ENCODE measurements around the gene XCL2. TPM values are rescaled to one million over a fixed set of nuclear protein-coding genes. Genes with fewer than 3 reads are reported as not detected.

Gene XCL2
- total RNA-seq, 1 experiment from 2014 or later = not detected

- BruUV-seq (replicated peaks) = no TSS peak
- no peak overlapping the region for H3K4me3 Mint-ChIP-seq (ENCODE audit: low read depth, unreplicated experiment)
- CTCF ChIA-PET = no interaction called here
- TF ChIP-seq CTCF (IDR thresholded peaks at IDR 0.05; ENCODE audit: unreplicated experiment) = no peak
- DNase-seq = no peak
- no peaks in the 10 kb centered on the region for H3K36me3 Mint-ChIP-seq (ENCODE audit: insufficient read depth, unreplicated experiment)
- no peaks in the 10 kb centered on the region for H3K4me1 Mint-ChIP-seq (ENCODE audit: low read depth, unreplicated experiment)
- H3K27me3 Mint-ChIP-seq (ENCODE audit: unreplicated experiment) = no peaks in the 10 kb centered on the region
- intact Hi-C loops (cut with micrococcal nuclease; ENCODE audit: unreplicated experiment) = no loop called here
- H3K27ac Mint-ChIP-seq (ENCODE audit: unreplicated experiment) = no peak overlapping the region
- H3K9me3 Mint-ChIP-seq (ENCODE audit: low read depth, unreplicated experiment) = peaks cover 6% of the 10 kb centered on the region
Observed at GRCh38 chr1:168507828-168508227, 36.0 kb downstream of the XCL2 start.

GRCh38 chr1:168507231-168507630 lies 36.6 kb downstream of the XCL2 start:
- Mint-ChIP-seq H3K4me3 (ENCODE audit: low read depth, unreplicated experiment) (no peak overlapping the region), H3K27ac (ENCODE audit: unreplicated experiment) (no peak overlapping the region), H3K4me1 (ENCODE audit: low read depth, unreplicated experiment) (no peaks in the 10 kb centered on the region), H3K36me3 (ENCODE audit: insufficient read depth, unreplicated experiment) (no peaks in the 10 kb centered on the region), H3K9me3 (ENCODE audit: low read depth, unreplicated experiment) (peaks cover 6% of the 10 kb centered on the region), H3K27me3 (ENCODE audit: unreplicated experiment) (no peaks in the 10 kb centered on the region)
- intact Hi-C loops (cut with micrococcal nuclease; ENCODE audit: unreplicated experiment) = no loop called here
- CTCF ChIA-PET = interaction anchor here (1.0 kb wide), 1 partner anchor 105 kb away, joined by 3 read pairs; no protein-coding TSS in a partner anchor
- DNase-seq = no peak
- TF ChIP-seq CTCF (IDR thresholded peaks at IDR 0.05; ENCODE audit: unreplicated experiment) = no peak
- no TSS peak for BruUV-seq (replicated peaks)

- BruUV-seq (replicated peaks) = no TSS peak
- Mint-ChIP-seq H3K36me3 (ENCODE audit: insufficient read depth, unreplicated experiment) (no peaks in the 10 kb centered on the region), H3K9me3 (ENCODE audit: low read depth, unreplicated experiment) (peaks cover 6% of the 10 kb centered on the region), H3K4me1 (ENCODE audit: low read depth, unreplicated experiment) (peaks cover 7% of the 10 kb centered on the region), H3K27ac (ENCODE audit: unreplicated experiment) (no peak overlapping the region), H3K27me3 (ENCODE audit: unreplicated experiment) (no peaks in the 10 kb centered on the region), H3K4me3 (ENCODE audit: low read depth, unreplicated experiment) (no peak overlapping the region)
- CTCF ChIA-PET = interaction anchor here (1.0 kb wide), 1 partner anchor 106 kb away, joined by 3 read pairs; no protein-coding TSS in a partner anchor
- intact Hi-C loops (cut with micrococcal nuclease; ENCODE audit: unreplicated experiment) = no loop called here
- no peak for TF ChIP-seq CTCF (IDR thresholded peaks at IDR 0.05; ENCODE audit: unreplicated experiment)
- DNase-seq = no peak
Observed at GRCh38 chr1:168506204-168506819, 37.5 kb downstream of the XCL2 start.

GRCh38 chr1:168505006-168505405 lies 38.8 kb downstream of the XCL2 start:
- Mint-ChIP-seq H3K4me3 (ENCODE audit: low read depth, unreplicated experiment) (no peak overlapping the region), H3K4me1 (ENCODE audit: low read depth, unreplicated experiment) (peaks cover 18% of the 10 kb centered on the region), H3K27me3 (ENCODE audit: unreplicated experiment) (no peaks in the 10 kb centered on the region), H3K36me3 (ENCODE audit: insufficient read depth, unreplicated experiment) (no peaks in the 10 kb centered on the region), H3K9me3 (ENCODE audit: low read depth, unreplicated experiment) (peaks cover 6% of the 10 kb centered on the region), H3K27ac (ENCODE audit: unreplicated experiment) (no peak overlapping the region)
- DNase-seq = no peak
- no TSS peak for BruUV-seq (replicated peaks)
- intact Hi-C loops (cut with micrococcal nuclease; ENCODE audit: unreplicated experiment) = no loop called here
- TF ChIP-seq CTCF (IDR thresholded peaks at IDR 0.05; ENCODE audit: unreplicated experiment) = no peak
- CTCF ChIA-PET = no interaction called here

Measured in Calu3 (cell line).